ENCODE results near the gene MYO18A. TPM values are rescaled to one million over a fixed set of nuclear protein-coding genes. Genes with fewer than 3 reads are reported as not detected.

Gene MYO18A
- total RNA-seq, 4 donors from 2014 or later, result 46.7 to 82.7 (median 64.6) TPM

GRCh38 chr17:29068818-29069217, 111.4 kb downstream of the MYO18A start:
- H3K27ac ChIP-seq (replicated peaks in 1 of 4), result no peak overlapping the region
- intact Hi-C loops (cut with DNase I), result no loop called here
- no peak for TF ChIP-seq EP300 (IDR thresholded peaks at IDR 0.05)
- no peak for TF ChIP-seq CTCF (IDR thresholded peaks at IDR 0.05)
- TF ChIP-seq POLR2A (IDR thresholded peaks at IDR 0.05; ENCODE audit: low read depth), result no peak
- TF ChIP-seq POLR2AphosphoS5 (IDR thresholded peaks at IDR 0.05), result no peak
- DNase-seq (ENCODE audit: extremely low spot score), result no peak
- H3K4me3 ChIP-seq, result no peak overlapping the region
- H3K27me3 ChIP-seq, result peaks cover 0 to 17% (median 3%) of the 10 kb centered on the region in 4 donors
- peaks cover 9 to 14% (median 10%) of the 10 kb centered on the region in 4 donors for H3K4me1 ChIP-seq
- H3K36me3 ChIP-seq, result peaks cover 0 to 1% (median 0%) of the 10 kb centered on the region in 4 donors
- 59% methylated on average over 10 of the region's 10 CpGs for WGBS
- H3K9me3 ChIP-seq, result no peaks in the 10 kb centered on the region

DNA sequence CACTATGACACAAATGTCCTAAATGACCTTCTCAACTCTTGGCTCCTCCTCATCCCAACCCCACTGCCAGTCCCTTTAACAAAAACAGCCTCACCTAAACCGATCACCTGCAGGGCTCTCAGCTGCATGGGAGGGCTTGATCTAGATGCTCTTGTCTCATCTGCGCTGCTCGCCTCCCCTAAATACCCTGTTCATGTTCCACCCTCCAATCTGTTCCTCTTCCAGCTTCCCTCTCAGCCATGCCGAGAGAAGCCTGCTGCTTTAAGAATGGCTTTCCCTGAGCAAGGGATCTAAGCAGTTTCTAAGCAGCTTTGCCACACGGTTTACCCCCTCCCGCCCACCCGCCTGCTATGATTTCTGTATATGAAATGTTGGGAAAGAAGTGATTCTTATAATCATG, 113.6 kb downstream of the MYO18A start:
- Histone ChIP-seq H3K27ac (replicated peaks in 1 of 4) (no peak overlapping the region), H3K4me3 (no peak overlapping the region), H3K27me3 (peaks cover 0 to 26% (median 3%) of the 10 kb centered on the region in 4 donors), H3K4me1 (peaks cover 9 to 14% (median 10%) of the 10 kb centered on the region in 4 donors), H3K36me3 (no peaks in the 10 kb centered on the region), H3K9me3 (no peaks in the 10 kb centered on the region)
- WGBS, result 73% methylated on average over 7 of the region's 7 CpGs
- DNase-seq (ENCODE audit: extremely low spot score), result no peak
- TF ChIP-seq EP300 (IDR thresholded peaks at IDR 0.05), result no peak
- no peak for TF ChIP-seq POLR2A (IDR thresholded peaks at IDR 0.05; ENCODE audit: low read depth)
- TF ChIP-seq CTCF (IDR thresholded peaks at IDR 0.05), result no peak
- no peak for TF ChIP-seq POLR2AphosphoS5 (IDR thresholded peaks at IDR 0.05)
- intact Hi-C loops (cut with DNase I), result no loop called here

GRCh38 chr17:29066047-29066446, 114.2 kb downstream of the MYO18A start:
- intact Hi-C loops (cut with DNase I), result no loop called here

GRCh38 chr17:29063992-29064391, 116.2 kb downstream of the MYO18A start:
- peaks cover 0 to 20% (median 0%) of the 10 kb centered on the region in 4 donors for H3K27me3 ChIP-seq
- 91% methylated on average over 7 of the region's 7 CpGs for WGBS
- TF ChIP-seq POLR2AphosphoS5 (IDR thresholded peaks at IDR 0.05) (no peak), EP300 (IDR thresholded peaks at IDR 0.05) (no peak), POLR2A (IDR thresholded peaks at IDR 0.05; ENCODE audit: low read depth) (no peak), CTCF (IDR thresholded peaks at IDR 0.05) (no peak)
- intact Hi-C loops (cut with DNase I), result no loop called here
- H3K4me1 ChIP-seq, result peaks cover 0 to 8% (median 3%) of the 10 kb centered on the region in 4 donors
- no peak overlapping the region for H3K27ac ChIP-seq (replicated peaks in 1 of 4)
- no peak overlapping the region for H3K4me3 ChIP-seq
- DNase-seq (ENCODE audit: extremely low spot score), result no peak
- H3K36me3 ChIP-seq, result no peaks in the 10 kb centered on the region
- no peaks in the 10 kb centered on the region for H3K9me3 ChIP-seq

More at GRCh38 chr17:29066047-29066446, 114.2 kb downstream of the MYO18A start:
- H3K36me3 ChIP-seq, result no peaks in the 10 kb centered on the region
- peaks cover 6 to 14% (median 11%) of the 10 kb centered on the region in 4 donors for H3K4me1 ChIP-seq
- WGBS, result 83% methylated on average over 7 of the region's 7 CpGs
- H3K27ac ChIP-seq (replicated peaks in 1 of 4), result no peak overlapping the region
- peaks cover 0 to 26% (median 3%) of the 10 kb centered on the region in 4 donors for H3K27me3 ChIP-seq
- no peak for TF ChIP-seq EP300 (IDR thresholded peaks at IDR 0.05)
- no peak for TF ChIP-seq POLR2A (IDR thresholded peaks at IDR 0.05; ENCODE audit: low read depth)
- TF ChIP-seq POLR2AphosphoS5 (IDR thresholded peaks at IDR 0.05), result no peak
- no peak for TF ChIP-seq CTCF (IDR thresholded peaks at IDR 0.05)
- no peak for DNase-seq (ENCODE audit: extremely low spot score)
- no peak overlapping the region for H3K4me3 ChIP-seq
- no peaks in the 10 kb centered on the region for H3K9me3 ChIP-seq

DNA sequence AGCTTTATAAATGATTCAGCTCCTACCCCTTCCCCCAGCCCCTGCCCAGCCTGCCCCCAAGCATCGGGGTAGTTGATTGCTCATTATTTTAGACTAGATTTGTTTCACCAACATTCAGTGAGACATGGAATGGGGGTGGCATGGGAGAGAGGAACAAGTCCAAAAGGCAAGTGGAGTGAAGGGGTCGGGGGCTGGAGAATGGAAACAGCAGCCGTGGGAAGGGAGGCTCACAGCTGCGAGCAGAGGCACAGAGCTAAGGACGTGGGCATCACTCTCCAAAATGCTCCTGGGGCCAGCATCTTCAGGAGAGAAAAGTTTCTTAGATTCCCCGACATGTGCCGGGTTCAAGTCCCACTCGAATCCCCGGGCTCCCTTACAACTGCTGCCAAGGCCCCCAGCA, 118.0 kb downstream of the MYO18A start:
- WGBS, result 97% methylated on average over 9 of the region's 9 CpGs
- intact Hi-C loops (cut with DNase I), result no loop called here
- Histone ChIP-seq H3K27me3 (peaks cover 0 to 20% (median 0%) of the 10 kb centered on the region in 4 donors), H3K9me3 (no peaks in the 10 kb centered on the region), H3K27ac (replicated peaks in 1 of 4) (no peak overlapping the region), H3K36me3 (no peaks in the 10 kb centered on the region), H3K4me1 (peaks cover 0 to 8% (median 3%) of the 10 kb centered on the region in 4 donors), H3K4me3 (no peak overlapping the region)
- DNase-seq (ENCODE audit: extremely low spot score), result no peak
- no peak for TF ChIP-seq EP300 (IDR thresholded peaks at IDR 0.05)
- TF ChIP-seq POLR2A (IDR thresholded peaks at IDR 0.05; ENCODE audit: low read depth), result no peak
- no peak for TF ChIP-seq POLR2AphosphoS5 (IDR thresholded peaks at IDR 0.05)
- no peak for TF ChIP-seq CTCF (IDR thresholded peaks at IDR 0.05)

Measured in esophagus muscularis mucosa (tissue), 4 donors.